Measurements from ENCODE around the gene XPR1.

DNA sequence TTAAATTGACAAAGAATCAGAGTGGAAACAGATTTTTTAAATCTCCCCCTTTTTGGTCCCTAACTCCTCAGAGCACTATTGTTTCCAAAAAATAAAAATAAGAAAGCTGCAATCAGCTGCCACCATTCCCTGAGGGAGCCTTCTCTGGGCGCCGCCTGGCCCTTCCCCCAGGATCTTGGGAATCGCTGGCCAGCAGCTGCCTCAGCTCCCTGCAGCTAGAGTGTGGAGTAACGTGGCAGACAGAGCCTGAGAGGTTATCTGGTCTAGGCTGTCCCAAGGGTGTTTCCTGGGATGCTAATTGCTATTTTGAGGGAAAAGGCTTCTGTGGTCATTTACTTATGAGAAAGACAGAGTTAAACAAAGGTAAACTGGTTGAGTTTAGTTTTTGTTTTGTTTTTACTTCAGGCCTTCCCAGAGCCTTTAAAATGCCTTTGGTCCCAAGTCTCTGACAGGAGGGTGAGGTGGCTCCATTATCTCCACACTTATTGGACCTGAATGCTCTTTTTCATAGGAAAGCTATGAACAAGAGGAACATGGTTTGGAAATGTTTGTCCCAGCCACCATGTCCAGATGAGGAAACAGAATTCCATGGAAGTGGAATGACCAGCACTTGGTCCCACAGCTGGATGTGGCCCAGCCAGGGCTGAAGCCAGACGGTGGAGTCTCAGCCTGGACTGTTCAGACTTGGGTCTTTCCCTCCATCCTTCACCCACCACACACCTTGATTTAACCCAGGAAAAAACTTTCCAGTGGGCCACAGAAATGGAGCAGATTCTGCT, 266.8 kb downstream of the XPR1 start:
- TF ChIP-seq, protein P1, sequence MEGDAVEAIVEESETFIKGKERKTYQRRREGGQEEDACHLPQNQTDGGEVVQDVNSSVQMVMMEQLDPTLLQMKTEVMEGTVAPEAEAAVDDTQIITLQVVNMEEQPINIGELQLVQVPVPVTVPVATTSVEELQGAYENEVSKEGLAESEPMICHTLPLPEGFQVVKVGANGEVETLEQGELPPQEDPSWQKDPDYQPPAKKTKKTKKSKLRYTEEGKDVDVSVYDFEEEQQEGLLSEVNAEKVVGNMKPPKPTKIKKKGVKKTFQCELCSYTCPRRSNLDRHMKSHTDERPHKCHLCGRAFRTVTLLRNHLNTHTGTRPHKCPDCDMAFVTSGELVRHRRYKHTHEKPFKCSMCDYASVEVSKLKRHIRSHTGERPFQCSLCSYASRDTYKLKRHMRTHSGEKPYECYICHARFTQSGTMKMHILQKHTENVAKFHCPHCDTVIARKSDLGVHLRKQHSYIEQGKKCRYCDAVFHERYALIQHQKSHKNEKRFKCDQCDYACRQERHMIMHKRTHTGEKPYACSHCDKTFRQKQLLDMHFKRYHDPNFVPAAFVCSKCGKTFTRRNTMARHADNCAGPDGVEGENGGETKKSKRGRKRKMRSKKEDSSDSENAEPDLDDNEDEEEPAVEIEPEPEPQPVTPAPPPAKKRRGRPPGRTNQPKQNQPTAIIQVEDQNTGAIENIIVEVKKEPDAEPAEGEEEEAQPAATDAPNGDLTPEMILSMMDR (IDR thresholded peaks at IDR 0.05): no peak
- no peak for TF ChIP-seq TCF7L2 (IDR thresholded peaks at IDR 0.05; ENCODE audit: low read depth, low read length)
- TF ChIP-seq POLR2AphosphoS5 (IDR thresholded peaks at IDR 0.05; ENCODE audit: low read depth, low read length): no peak
